GM21786 (cell line): ENCODE measurements around the gene LRRC3.

Experiments used
- ATAC-seq: cut with Tn5 transposase; IDR thresholded peaks from one replicate; pipeline ENCODE4 v1.9.1; 2021; ENCODE audit not compliant: unreplicated experiment

The LRRC3 gene

GRCh38 chr21:44510109-44510507 lies 54.8 kb downstream of the LRRC3 start:
- ATAC-seq: no peak

GRCh38 chr21:44510508-44511218 lies 55.4 kb downstream of the LRRC3 start:
- ATAC-seq: no peak

GRCh38 chr21:44511219-44511937 lies 56.1 kb downstream of the LRRC3 start:
- no peak for ATAC-seq
